Endothelial cell of umbilical vein (primary cell): ENCODE data around the gene CLEC4D. TPM values are rescaled to one million over a fixed set of nuclear protein-coding genes. Genes with fewer than 3 reads are reported as not detected.

Experiments used
- BruUV-seq: library from RNA; stranded (reverse); fragments of 400-500 nt; replicated peaks from 2 replicates; lab custom pipeline; 2021; lab: Mats Ljungman, UMichigan
- CTCF ChIA-PET: fragments of 300-600, 350-600 bp; sonication (Branson Sonifier 250); formaldehyde crosslinking; loops from one replicate; lab custom pipeline; 2021; ENCODE audit warnings: antibody characterized with exemption, inconsistent platforms; lab: Charles Lee
- POLR2A ChIA-PET: fragments of 300-600, 350-600 bp; sonication (Branson Sonifier 250); formaldehyde crosslinking; loops from one replicate; lab custom pipeline; 2021; ENCODE audit warnings: antibody characterized with exemption, inconsistent platforms; lab: Charles Lee
- DNase-seq: peaks from one replicate; pipeline ENCODE4 v3.0.0-alpha.2; 2011; ENCODE audit warnings: low read depth, low spot score
- FAIRE-seq: peaks from 2 replicates; lab custom pipeline; 2011; peaks lifted over from hg19 to GRCh38; lab: Jason Lieb, UNC
- H2AFZ ChIP-seq: 2 replicates; pipeline ENCODE4 v1.6.0; 2012; ENCODE audit warnings: low read depth, low read length, control low read depth, inconsistent platforms
- H3K27ac ChIP-seq: 2 replicates; pipeline ENCODE4 v1.5.1; 2011; ENCODE audit warnings: low read depth, mild to moderate bottlenecking, control low read depth, low read length, moderate library complexity; ENCODE audit not compliant: insufficient read depth
- H3K27me3 ChIP-seq, 2 experiments: 2 replicates each; pipeline versions ENCODE4 v1.6.0 to v1.6.1; 2011; ENCODE audit warnings: low read length in 2 of 2, mixed read lengths in 1 of 2; ENCODE audit not compliant: control insufficient read depth in 2 of 2, insufficient read depth in 2 of 2
- H3K36me3 ChIP-seq, 2 experiments: 2 replicates in 1 of 2; 3 replicates in 1 of 2; pipeline ENCODE4 v1.5.1; 2011; ENCODE audit warnings: low read length in 2 of 2, mild to moderate bottlenecking in 1 of 2, moderate library complexity in 1 of 2; ENCODE audit not compliant: control insufficient read depth in 2 of 2, insufficient read depth in 2 of 2; ENCODE audit errors: extremely low read depth in 1 of 2
- H3K4me1 ChIP-seq: 3 replicates; pipeline ENCODE4 v1.5.1; 2011; ENCODE audit warnings: mild to moderate bottlenecking, low read length; ENCODE audit not compliant: control insufficient read depth, insufficient read depth; ENCODE audit errors: extremely low read depth
- H3K4me2 ChIP-seq: 2 replicates; pipeline ENCODE4 v1.6.1; 2011; ENCODE audit warnings: low read length, control low read depth, mixed read lengths; ENCODE audit not compliant: insufficient read depth
- H3K4me3 ChIP-seq, 3 experiments: fragments of 200-600 bp in 1 of 3; sonication (generic), shearing (Covaris generic) in 1 of 3; replicated peaks in 1 of 3; 2 replicates each; pipeline ENCODE4 v1.5.1; 2011 to 2016; ENCODE audit warnings: control low read depth in 3 of 3, low read length in 3 of 3, mild to moderate bottlenecking in 2 of 3, inconsistent platforms in 1 of 3, low read depth in 1 of 3, moderate library complexity in 1 of 3; ENCODE audit not compliant: insufficient read depth in 1 of 3
- H3K79me2 ChIP-seq: 2 replicates; pipeline ENCODE4 v1.6.0; 2012; ENCODE audit warnings: low read length, inconsistent platforms; ENCODE audit not compliant: control insufficient read depth, insufficient read depth
- H3K9ac ChIP-seq: replicated peaks from 2 replicates; pipeline ENCODE3; 2011; ENCODE audit warnings: low read length, control low read depth; ENCODE audit not compliant: insufficient read depth; ENCODE audit errors: extremely low read depth
- H3K9me1 ChIP-seq: replicated peaks from 3 replicates; pipeline ENCODE4 v1.6.0; 2011; ENCODE audit warnings: mild to moderate bottlenecking, low read length; ENCODE audit not compliant: control insufficient read depth, insufficient read depth; ENCODE audit errors: extremely low read depth
- H3K9me3 ChIP-seq: replicated peaks from 2 replicates; pipeline ENCODE4 v1.5.1; 2012; ENCODE audit warnings: low read length, inconsistent platforms; ENCODE audit not compliant: control insufficient read depth, insufficient read depth
- H4K20me1 ChIP-seq: replicated peaks from 2 replicates; pipeline ENCODE3; 2011; ENCODE audit warnings: mild to moderate bottlenecking, low read length; ENCODE audit not compliant: control insufficient read depth, insufficient read depth; ENCODE audit errors: extremely low read depth
- EZH2 ChIP-seq: IDR thresholded peaks from 2 replicates; pipeline ENCODE4 v1.6.1; 2012; ENCODE audit warnings: borderline replicate concordance, low read depth, mild to moderate bottlenecking, moderate library complexity, low read length, inconsistent platforms; ENCODE audit not compliant: severe bottlenecking
- FOS ChIP-seq: IDR thresholded peaks from 2 replicates; pipeline ENCODE4 v1.6.1; 2011; ENCODE audit warnings: mild to moderate bottlenecking, low read length, moderate library complexity, borderline replicate concordance; ENCODE audit not compliant: insufficient read depth
- GATA2 ChIP-seq: IDR thresholded peaks from 2 replicates; pipeline ENCODE4 v1.7.0; 2011; ENCODE audit warnings: low read depth, mild to moderate bottlenecking, moderate library complexity, mixed read lengths, low read length; ENCODE audit not compliant: insufficient read length, insufficient read depth
- JUN ChIP-seq: IDR thresholded peaks from 2 replicates; pipeline ENCODE4 v1.6.1; 2011; ENCODE audit warnings: borderline replicate concordance, low read depth; ENCODE audit not compliant: insufficient read length, insufficient read depth
- MYC ChIP-seq: IDR thresholded peaks from one replicate; pipeline ENCODE4 v1.6.1; 2011; ENCODE audit warnings: mild to moderate bottlenecking, low read depth, low read length
- POLR2A ChIP-seq: IDR thresholded peaks from 2 replicates; pipeline ENCODE4 v1.6.1; 2012; ENCODE audit warnings: low read depth, mild to moderate bottlenecking, control low read depth, low read length
- POLR2AphosphoS5 ChIP-seq: IDR thresholded peaks from 2 replicates; pipeline ENCODE4 v1.6.1; 2012; ENCODE audit warnings: low read depth, mild to moderate bottlenecking, control low read depth, low read length, moderate library complexity; ENCODE audit not compliant: insufficient read depth
- dilution Hi-C: fragments of 300-500 bp; cut with MboI; formaldehyde crosslinking; loops from one replicate; pipeline ENCODE4 v1.15.0; 2019; ENCODE audit warnings: low sequenced_read_pairs; ENCODE audit not compliant: extremely low pct_ligation_motif_present
- intact Hi-C: fragments of 100-400 bp; cut with micrococcal nuclease; formaldehyde crosslinking; loops from one replicate; pipeline ENCODE4 v1.10.0; 2022
- polyA plus RNA-seq, 4 experiments: library from polyadenylated mRNA; depleted of rRNA in 3 of 4; stranded (reverse) in 3 of 4; unstranded in 1 of 4; fragments of >200 nt; gene quantifications; 2 replicates each; pipeline versions ENCODE4 v1.2.1 to v1.2.3, GENCODE V29; 2011 to 2012; ENCODE audit warnings: missing spikeins in 1 of 4
- total RNA-seq: library from RNA; stranded (reverse); gene quantifications from 2 replicates; pipeline ENCODE4 v1.2.3, GENCODE V29; 2021
- TF ChIP-seq, protein P1 (sequence below), 2 donors: IDR thresholded peaks; 1 replicate in 1 of 2; 2 replicates in 1 of 2; pipeline ENCODE4 v1.5.1; 2011; ENCODE audit warnings: low read length in 2 of 2, mild to moderate bottlenecking in 2 of 2, moderate library complexity in 2 of 2, control low read depth in 1 of 2, inconsistent platforms in 1 of 2, low read depth in 1 of 2; ENCODE audit not compliant: insufficient read depth in 1 of 2; ENCODE audit errors: extremely low read depth in 1 of 2
- TF ChIP-seq, protein P2 (sequence below): IDR thresholded peaks from 2 replicates; pipeline ENCODE4 v1.6.1; 2011; ENCODE audit not compliant: insufficient read depth, insufficient read length

Gene CLEC4D
- total and polyA plus RNA-seq, 2 donors (not counting 3 experiments of a cell fraction or from before 2014, with no cell fraction given) = not detected

DNA sequence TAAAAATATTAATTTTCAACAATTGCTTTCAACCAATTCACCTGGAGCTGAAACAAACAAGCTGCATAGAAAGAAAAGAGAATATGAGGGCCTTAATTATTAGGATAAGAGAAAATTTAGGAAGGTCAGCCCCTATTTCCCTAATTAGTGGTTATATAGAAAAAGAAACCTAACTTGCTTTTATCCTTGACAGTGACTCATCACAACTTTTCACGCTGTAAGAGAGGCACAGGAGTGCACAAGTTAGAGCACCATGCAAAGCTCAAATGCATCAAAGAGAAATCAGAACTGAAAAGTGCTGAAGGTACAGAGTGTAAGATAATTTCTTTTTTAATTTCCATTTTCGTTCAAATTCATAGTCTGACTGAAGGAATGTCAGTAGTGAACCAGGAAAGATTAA is 4.7 kb downstream of the CLEC4D start:
- Histone ChIP-seq H3K27me3 (peaks cover 0 to 11% of the 10 kb centered on the region in 2 experiments), H2AFZ (no peak overlapping the region), H3K9ac (no peak overlapping the region), H4K20me1 (no peaks in the 10 kb centered on the region), H3K27ac (no peak overlapping the region), H3K79me2 (no peaks in the 10 kb centered on the region), H3K4me2 (no peak overlapping the region), H3K36me3 (no peaks in the 10 kb centered on the region), H3K4me1 (no peaks in the 10 kb centered on the region), H3K4me3 (no peak overlapping the region), H3K9me3 (no peaks in the 10 kb centered on the region), H3K9me1 (no peaks in the 10 kb centered on the region)
- TF ChIP-seq EZH2 = no peak
- TF ChIP-seq, protein P1, sequence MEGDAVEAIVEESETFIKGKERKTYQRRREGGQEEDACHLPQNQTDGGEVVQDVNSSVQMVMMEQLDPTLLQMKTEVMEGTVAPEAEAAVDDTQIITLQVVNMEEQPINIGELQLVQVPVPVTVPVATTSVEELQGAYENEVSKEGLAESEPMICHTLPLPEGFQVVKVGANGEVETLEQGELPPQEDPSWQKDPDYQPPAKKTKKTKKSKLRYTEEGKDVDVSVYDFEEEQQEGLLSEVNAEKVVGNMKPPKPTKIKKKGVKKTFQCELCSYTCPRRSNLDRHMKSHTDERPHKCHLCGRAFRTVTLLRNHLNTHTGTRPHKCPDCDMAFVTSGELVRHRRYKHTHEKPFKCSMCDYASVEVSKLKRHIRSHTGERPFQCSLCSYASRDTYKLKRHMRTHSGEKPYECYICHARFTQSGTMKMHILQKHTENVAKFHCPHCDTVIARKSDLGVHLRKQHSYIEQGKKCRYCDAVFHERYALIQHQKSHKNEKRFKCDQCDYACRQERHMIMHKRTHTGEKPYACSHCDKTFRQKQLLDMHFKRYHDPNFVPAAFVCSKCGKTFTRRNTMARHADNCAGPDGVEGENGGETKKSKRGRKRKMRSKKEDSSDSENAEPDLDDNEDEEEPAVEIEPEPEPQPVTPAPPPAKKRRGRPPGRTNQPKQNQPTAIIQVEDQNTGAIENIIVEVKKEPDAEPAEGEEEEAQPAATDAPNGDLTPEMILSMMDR (IDR thresholded peaks at IDR 0.05; ENCODE audit: extremely low read depth in 1 of 2, insufficient read depth in 1 of 2, low read depth in 1 of 2, low read length in 2 of 2) = no peak
- TF ChIP-seq POLR2A = no peak
- TF ChIP-seq GATA2 = no peak
- no peak for TF ChIP-seq MYC
- no peak for TF ChIP-seq JUN
- TF ChIP-seq, protein P2, sequence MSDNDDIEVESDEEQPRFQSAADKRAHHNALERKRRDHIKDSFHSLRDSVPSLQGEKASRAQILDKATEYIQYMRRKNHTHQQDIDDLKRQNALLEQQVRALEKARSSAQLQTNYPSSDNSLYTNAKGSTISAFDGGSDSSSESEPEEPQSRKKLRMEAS = no peak
- no peak for TF ChIP-seq POLR2AphosphoS5
- no peak for TF ChIP-seq FOS
- FAIRE-seq (no peak), DNase-seq (no peak)
- POLR2A ChIA-PET = no interaction called here
- dilution Hi-C loops = no loop called here
- intact Hi-C loops = no loop called here
- BruUV-seq = no TSS peak
- CTCF ChIA-PET = interaction anchor here (0.6 to 2.6 kb wide), 2 partner anchors 9 to 26 kb away, joined by 3 to 11 read pairs; no protein-coding TSS in a partner anchor
